IPS-18a (cell line): ENCODE data around the gene ZNF141.
A peak's percentile ranks its signal among the peaks of the same experiment; 100 is the strongest.

Source experiments
- H3K27ac ChIP-seq: one replicate; pipeline ENCODE4 v1.5.1; 2013; ENCODE audit warnings: low read length
- H3K27me3 ChIP-seq: one replicate; pipeline ENCODE4 v1.6.1; 2013; ENCODE audit warnings: mild to moderate bottlenecking, low read length; ENCODE audit not compliant: control insufficient read depth, insufficient read depth
- H3K36me3 ChIP-seq: one replicate; pipeline ENCODE4 v1.6.1; 2013; ENCODE audit warnings: low read depth, low read length; ENCODE audit not compliant: control insufficient read depth
- H3K4me1 ChIP-seq: one replicate; pipeline ENCODE4 v1.6.1; 2013; ENCODE audit warnings: low read depth, low read length; ENCODE audit not compliant: control insufficient read depth
- H3K4me3 ChIP-seq: one replicate; pipeline ENCODE4 v1.5.1; 2013; ENCODE audit warnings: low read length
- H3K9ac ChIP-seq: one replicate; pipeline ENCODE4 v1.6.1; 2013; ENCODE audit warnings: mild to moderate bottlenecking, low read length, moderate library complexity
- H3K9me3 ChIP-seq: one replicate; pipeline ENCODE4 v1.6.1; 2013; ENCODE audit warnings: low read depth, low read length; ENCODE audit not compliant: control insufficient read depth

The ZNF141 gene

DNA sequence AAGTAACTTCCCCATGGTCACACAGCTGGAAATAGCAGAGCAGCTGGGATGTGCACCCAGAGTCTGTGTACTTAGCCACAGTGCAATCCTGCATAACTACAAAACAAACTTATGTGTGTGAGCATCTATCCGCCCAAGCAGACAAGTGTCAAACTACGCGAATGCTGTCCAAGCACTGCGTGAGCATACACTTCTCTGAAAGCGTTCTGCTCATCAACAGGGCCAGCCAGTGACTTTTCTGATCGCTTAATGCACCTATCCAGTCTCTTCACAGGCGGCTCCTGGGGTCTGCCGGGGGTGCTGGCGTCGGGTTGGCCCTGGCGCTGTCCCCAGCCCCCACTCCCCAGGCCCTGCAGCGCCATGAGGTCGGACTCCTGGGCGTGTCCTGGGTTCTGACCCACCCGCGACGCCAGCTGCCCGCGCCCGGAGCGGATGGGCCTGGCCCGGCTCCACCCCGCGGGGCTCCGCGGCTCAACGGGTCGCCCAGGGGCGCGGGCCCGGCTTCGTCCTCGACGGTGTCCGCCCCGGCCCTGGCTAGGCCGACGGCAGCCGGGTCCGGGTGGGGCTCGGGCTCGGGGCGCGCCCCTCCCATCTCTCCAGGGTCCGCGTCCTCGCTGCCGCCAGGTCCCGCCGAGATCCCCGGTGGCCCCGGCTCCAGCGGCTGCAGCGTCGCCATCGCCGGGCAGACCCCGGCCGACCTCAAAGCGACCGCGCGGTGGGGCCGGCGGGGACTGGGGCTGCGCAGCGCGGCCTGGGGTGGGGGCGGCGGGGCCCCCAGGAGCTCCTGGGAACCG lies 1.3 kb upstream of the ZNF141 start:
- Histone ChIP-seq H3K27me3 (peaks cover 17% of the 10 kb centered on the region), H3K4me1 (peaks cover 7% of the 10 kb centered on the region), H3K27ac (no peak overlapping the region), H3K9ac (no peak overlapping the region), H3K36me3 (peaks cover 4% of the 10 kb centered on the region), H3K4me3 (peak overlapping the region; percentile 93), H3K9me3 (no peaks in the 10 kb centered on the region)

DNA sequence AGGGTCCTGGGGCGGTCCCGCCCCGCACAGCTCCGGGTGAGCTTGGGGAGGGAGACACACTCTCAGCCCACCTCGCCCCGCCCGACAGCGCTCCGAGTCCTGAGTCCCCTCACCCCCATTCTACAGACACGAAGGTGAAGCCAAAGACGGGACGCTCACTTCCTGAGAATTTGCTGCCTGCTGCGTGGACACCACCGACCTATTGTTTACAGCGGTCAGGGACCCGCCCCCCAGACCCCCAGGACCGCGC lies 796 bp upstream of the ZNF141 start:
- Histone ChIP-seq H3K9me3 (no peaks in the 10 kb centered on the region), H3K4me3 (peak overlapping the region; percentile 93), H3K36me3 (peaks cover 4% of the 10 kb centered on the region), H3K27ac (no peak overlapping the region), H3K27me3 (peaks cover 17% of the 10 kb centered on the region), H3K4me1 (peaks cover 7% of the 10 kb centered on the region), H3K9ac (peak overlapping the region; percentile 32)

DNA sequence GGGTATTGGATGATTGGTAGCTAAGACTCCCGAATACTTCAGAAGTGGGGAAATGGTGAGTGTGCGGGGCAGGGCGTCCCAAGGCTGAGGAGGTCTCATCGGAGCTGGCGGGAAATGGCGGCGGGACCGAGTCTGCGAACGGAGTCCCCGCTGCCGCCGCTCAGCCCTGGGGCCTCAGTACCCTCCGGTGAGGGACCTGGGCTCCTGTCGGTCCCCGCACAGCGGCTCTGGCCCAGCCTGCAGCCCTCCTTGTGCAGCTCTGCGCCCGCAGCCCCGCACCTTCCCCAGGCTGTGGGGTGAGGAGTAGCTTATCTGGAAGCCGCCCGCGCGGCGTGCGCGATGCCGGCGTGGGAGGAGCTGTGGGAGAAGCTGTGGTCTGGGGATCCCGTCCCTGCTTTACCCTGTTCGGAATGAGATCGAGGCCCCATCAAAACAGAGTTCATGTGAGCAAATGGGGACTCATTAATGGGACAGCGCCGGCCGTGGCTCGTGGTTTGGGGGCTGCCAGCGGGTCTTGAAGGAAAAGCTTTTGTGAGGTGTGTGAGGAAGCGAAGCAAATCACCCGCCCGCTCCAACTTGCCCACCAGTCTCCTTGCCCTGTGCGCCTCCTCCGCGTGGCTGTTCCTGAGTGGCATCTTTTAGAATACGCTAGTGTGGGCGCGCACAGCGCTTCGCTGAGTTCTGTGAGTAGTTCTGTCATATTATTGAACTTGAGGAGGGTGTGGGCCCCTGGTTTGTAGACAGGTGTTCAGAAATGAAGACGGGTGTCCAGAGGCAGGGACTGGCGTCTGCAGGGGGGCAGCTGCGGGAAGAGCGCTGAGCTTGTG lies 531 bp downstream of the ZNF141 start:
- peak overlapping the region; percentile 47 for H3K27ac ChIP-seq
- H3K4me3 ChIP-seq = peak overlapping the region; percentile 93
- H3K36me3 ChIP-seq = peaks cover 4% of the 10 kb centered on the region
- H3K27me3 ChIP-seq = peaks cover 17% of the 10 kb centered on the region
- H3K9ac ChIP-seq = peak overlapping the region; percentile 88
- H3K4me1 ChIP-seq = peaks cover 7% of the 10 kb centered on the region
- no peaks in the 10 kb centered on the region for H3K9me3 ChIP-seq

DNA sequence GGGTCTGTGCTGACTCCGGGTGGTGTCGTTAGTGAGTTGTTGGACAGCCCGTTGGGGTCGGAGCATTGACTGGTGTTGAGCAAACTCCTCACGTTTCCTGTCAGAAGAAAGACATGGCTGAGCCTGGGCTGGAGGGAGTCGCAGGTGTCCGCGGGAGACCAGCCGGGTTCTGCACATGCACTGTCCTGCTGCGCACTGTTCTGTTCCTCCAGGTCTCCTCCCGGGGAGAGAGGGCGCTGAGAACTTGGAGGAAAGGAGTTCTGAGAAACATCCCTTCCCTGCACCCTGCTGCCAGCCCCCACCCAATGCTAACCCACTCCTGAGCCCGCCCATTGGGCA lies 1.1 kb downstream of the ZNF141 start:
- H3K27ac ChIP-seq = no peak overlapping the region
- H3K36me3 ChIP-seq = peaks cover 4% of the 10 kb centered on the region
- H3K4me1 ChIP-seq = peaks cover 7% of the 10 kb centered on the region
- peaks cover 17% of the 10 kb centered on the region for H3K27me3 ChIP-seq
- peak overlapping the region; percentile 88 for H3K9ac ChIP-seq
- H3K4me3 ChIP-seq = peak overlapping the region; percentile 93
- H3K9me3 ChIP-seq = no peaks in the 10 kb centered on the region

- Histone ChIP-seq H3K27me3 (peaks cover 14% of the 10 kb centered on the region), H3K9me3 (no peaks in the 10 kb centered on the region), H3K4me3 (no peak overlapping the region), H3K27ac (no peak overlapping the region), H3K4me1 (peaks cover 7% of the 10 kb centered on the region), H3K9ac (no peak overlapping the region), H3K36me3 (peaks cover 12% of the 10 kb centered on the region)
Observed at GRCh38 chr4:340011-340410, 2.4 kb downstream of the ZNF141 start.

DNA sequence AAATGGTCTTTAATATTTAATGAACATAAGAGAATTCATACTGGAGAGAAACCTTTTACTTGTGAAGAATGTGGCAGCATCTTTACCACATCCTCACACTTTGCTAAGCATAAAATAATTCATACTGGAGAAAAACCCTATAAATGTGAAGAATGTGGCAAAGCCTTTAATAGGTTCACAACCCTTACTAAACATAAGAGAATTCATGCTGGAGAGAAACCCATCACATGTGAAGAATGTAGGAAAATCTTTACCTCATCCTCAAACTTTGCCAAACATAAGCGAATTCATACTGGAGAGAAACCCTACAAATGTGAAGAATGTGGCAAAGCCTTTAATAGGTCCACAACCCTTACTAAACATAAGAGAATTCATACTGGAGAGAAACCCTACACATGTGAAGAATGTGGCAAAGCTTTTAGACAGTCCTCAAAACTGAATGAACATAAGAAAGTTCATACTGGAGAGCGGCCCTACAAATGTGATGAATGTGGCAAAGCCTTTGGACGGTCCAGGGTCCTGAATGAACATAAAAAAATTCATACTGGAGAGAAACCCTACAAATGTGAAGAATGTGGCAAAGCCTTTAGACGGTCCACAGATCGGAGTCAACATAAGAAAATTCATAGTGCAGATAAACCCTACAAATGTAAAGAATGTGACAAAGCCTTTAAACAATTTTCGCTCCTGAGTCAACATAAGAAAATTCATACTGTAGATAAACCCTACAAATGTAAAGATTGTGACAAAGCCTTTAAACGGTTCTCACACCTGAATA lies 35.6 kb downstream of the ZNF141 start:
- Histone ChIP-seq H3K27me3 (no peaks in the 10 kb centered on the region), H3K36me3 (peaks cover 29% of the 10 kb centered on the region), H3K9me3 (peaks cover 86% of the 10 kb centered on the region), H3K9ac (no peak overlapping the region), H3K4me1 (no peaks in the 10 kb centered on the region), H3K27ac (no peak overlapping the region), H3K4me3 (peak overlapping the region; percentile 33)

GRCh38 chr4:374298-375160 lies 36.9 kb downstream of the ZNF141 start:
- H3K9me3 ChIP-seq = peaks cover 83% of the 10 kb centered on the region

GRCh38 chr4:384311-385010 lies 46.8 kb downstream of the ZNF141 start:
- no peaks in the 10 kb centered on the region for H3K4me1 ChIP-seq
- no peak overlapping the region for H3K4me3 ChIP-seq
- H3K27me3 ChIP-seq = no peaks in the 10 kb centered on the region
- H3K9me3 ChIP-seq = peaks cover 54% of the 10 kb centered on the region
- H3K9ac ChIP-seq = no peak overlapping the region
- H3K27ac ChIP-seq = no peak overlapping the region
- H3K36me3 ChIP-seq = no peaks in the 10 kb centered on the region

More at GRCh38 chr4:374298-375160, 36.9 kb downstream of the ZNF141 start:
- Histone ChIP-seq H3K27ac (no peak overlapping the region), H3K4me3 (no peak overlapping the region), H3K4me1 (no peaks in the 10 kb centered on the region), H3K36me3 (peaks cover 29% of the 10 kb centered on the region), H3K9ac (no peak overlapping the region), H3K27me3 (no peaks in the 10 kb centered on the region)

GRCh38 chr4:385934-386707 lies 48.5 kb downstream of the ZNF141 start:
- Histone ChIP-seq H3K27ac (no peak overlapping the region), H3K9me3 (peaks cover 55% of the 10 kb centered on the region), H3K36me3 (no peaks in the 10 kb centered on the region), H3K4me3 (no peak overlapping the region), H3K9ac (no peak overlapping the region), H3K27me3 (no peaks in the 10 kb centered on the region), H3K4me1 (no peaks in the 10 kb centered on the region)

DNA sequence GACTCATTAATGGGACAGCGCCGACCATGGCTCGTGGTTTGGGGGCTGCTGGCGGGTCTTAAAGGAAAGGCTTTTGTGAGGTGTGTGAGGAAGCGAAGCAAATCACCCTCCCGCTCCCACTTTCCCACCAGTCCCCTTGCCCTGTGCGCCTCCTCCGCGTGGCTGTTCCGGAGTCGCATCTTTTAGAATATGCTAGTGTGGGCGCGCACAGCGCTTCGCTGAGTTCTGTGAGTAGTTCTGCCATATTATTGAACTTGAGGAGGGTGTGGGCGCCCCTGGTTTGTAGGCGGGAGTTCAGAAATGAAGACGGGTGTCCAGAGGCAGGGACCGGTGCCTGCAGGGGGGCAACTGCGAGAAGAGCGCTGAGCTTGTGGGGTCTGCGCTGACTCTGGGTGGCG lies 49.1 kb downstream of the ZNF141 start:
- Histone ChIP-seq H3K27me3 (no peaks in the 10 kb centered on the region), H3K9ac (no peak overlapping the region), H3K27ac (no peak overlapping the region), H3K4me3 (no peak overlapping the region), H3K9me3 (peaks cover 58% of the 10 kb centered on the region), H3K4me1 (no peaks in the 10 kb centered on the region), H3K36me3 (no peaks in the 10 kb centered on the region)
